Measurements from ENCODE around the gene PNPT1. TPM values are rescaled to one million over a fixed set of nuclear protein-coding genes. Genes with fewer than 3 reads are reported as not detected.
A peak's percentile ranks its signal among the peaks of the same experiment; 100 is the strongest.

PNPT1 gene
- total and polyA plus RNA-seq, 2 of the 4 experiments (the other 2 are of a cell fraction), result 11.2 to 14.3 TPM

GRCh38 chr2:55620123-55620779 is 73.4 kb downstream of the PNPT1 start:
- Histone ChIP-seq H2AK9ac (replicated peaks; ENCODE audit: low read depth, low read length, poor library complexity) (no peak overlapping the region), H3K79me1 (ENCODE audit: low read depth in 1 of 2, low read length in 2 of 2) (peaks cover 22 to 40% of the 10 kb centered on the region in 2 experiments), H3K4ac (ENCODE audit: low read depth, low read length) (no peak overlapping the region), H2BK5ac (ENCODE audit: low read depth, low read length, poor library complexity, severe bottlenecking) (no peak overlapping the region), H3K4me3 (ENCODE audit: insufficient read depth, low read depth, low read length) (no peak overlapping the region), H4K20me1 (ENCODE audit: insufficient read depth, low read length) (peaks cover 12% of the 10 kb centered on the region; the same call in 1 of the 2 replicates), H4K91ac (ENCODE audit: insufficient read depth, low read depth, low read length) (no peak overlapping the region), H3K27me3 (ENCODE audit: control insufficient read depth, insufficient read depth, low read length) (no peaks in the 10 kb centered on the region), H2BK15ac (ENCODE audit: low read depth, low read length) (no peak overlapping the region), H3K23ac (ENCODE audit: low read depth, low read length) (no peak overlapping the region), H4K5ac (ENCODE audit: low read depth, low read length) (no peak overlapping the region), H2BK120ac (ENCODE audit: low read depth, low read length) (no peak overlapping the region), H2AFZ (replicated peaks; ENCODE audit: low read length, poor library complexity) (no peak overlapping the region), H3K14ac (replicated peaks; ENCODE audit: low read depth, low read length) (no peak overlapping the region), H3K9me1 (ENCODE audit: insufficient read depth, low read length) (peaks cover 7% of the 10 kb centered on the region; the same call in 1 of the 2 replicates), H3K4me2 (ENCODE audit: low read depth, low read length) (no peak overlapping the region), H4K8ac (ENCODE audit: low read depth in 2 of 2, low read length in 2 of 2) (no peak overlapping the region), H3K27ac (ENCODE audit: insufficient read depth, low read length) (no peak overlapping the region), H3K4me1 (ENCODE audit: control insufficient read depth, insufficient read depth, low read length) (peaks cover 3% of the 10 kb centered on the region), H3K36me3 (ENCODE audit: control insufficient read depth, insufficient read depth, low read length) (no peaks in the 10 kb centered on the region), H3K9ac (ENCODE audit: low read depth, low read length) (no peak overlapping the region), H2BK20ac (ENCODE audit: low read depth, low read length) (no peak overlapping the region), H3K9me3 (ENCODE audit: control insufficient read depth, insufficient read depth, low read length) (no peaks in the 10 kb centered on the region), H3K18ac (ENCODE audit: low read depth, low read length) (no peak overlapping the region), H3K56ac (ENCODE audit: extremely low read depth, insufficient read depth, low read length) (no peak overlapping the region), H2AK5ac (ENCODE audit: low read depth, low read length) (no peak overlapping the region)
- ChIA-PET CTCF (no interaction called here), POLR2A (ENCODE audit: unreplicated experiment) (no interaction called here)
- intact Hi-C loops (cut with micrococcal nuclease), result no loop called here
- dilution Hi-C loops (cut with HindIII; ENCODE audit: low sequenced_read_pairs, unreplicated experiment), result no loop called here
- DNase-seq, result peak; percentile 14
- ATAC-seq (ENCODE audit: low read depth), result no peak
- TF ChIP-seq POLR2A (IDR thresholded peaks at IDR 0.05; ENCODE audit: low read depth, low read length) (no peak), CTCF (conservative IDR thresholded peaks at IDR 0.05; ENCODE audit: low read depth, low read length) (peak; percentile 32; the same call in 1 of the 2 replicates)
- no TSS peak for BruUV-seq (replicated peaks)
- in situ Hi-C loops (cut with MboI; ENCODE audit: low sequenced_read_pairs), result no loop called here
- WGBS, 2 experiments (ENCODE audit: extremely low coverage in 2 of 2, insufficient read length in 1 of 2), result no CpG with 5 or more reads among the region's 3 CpGs

Measured in IMR-90 (cell line).